A673 (cell line): ENCODE data around the gene ZEB2.

Source experiments
- EZH2 ChIP-seq: fragments of 200-600 bp; sonication (generic); IDR thresholded peaks from 2 replicates; pipeline ENCODE4 v1.6.1; 2017; ENCODE audit warnings: borderline replicate concordance, low read depth, mild to moderate bottlenecking, mixed read lengths, antibody characterized with exemption, low read length; ENCODE audit not compliant: poor library complexity, severe bottlenecking
- TF ChIP-seq, protein P1 (sequence below): fragments of 300-800, 200-600 bp; sonication (generic); conservative IDR thresholded peaks from 2 replicates; pipeline ENCODE4 v1.5.1; 2017; ENCODE audit warnings: low read depth, mild to moderate bottlenecking, antibody characterized with exemption, low read length, moderate library complexity, mixed read lengths

DNA sequence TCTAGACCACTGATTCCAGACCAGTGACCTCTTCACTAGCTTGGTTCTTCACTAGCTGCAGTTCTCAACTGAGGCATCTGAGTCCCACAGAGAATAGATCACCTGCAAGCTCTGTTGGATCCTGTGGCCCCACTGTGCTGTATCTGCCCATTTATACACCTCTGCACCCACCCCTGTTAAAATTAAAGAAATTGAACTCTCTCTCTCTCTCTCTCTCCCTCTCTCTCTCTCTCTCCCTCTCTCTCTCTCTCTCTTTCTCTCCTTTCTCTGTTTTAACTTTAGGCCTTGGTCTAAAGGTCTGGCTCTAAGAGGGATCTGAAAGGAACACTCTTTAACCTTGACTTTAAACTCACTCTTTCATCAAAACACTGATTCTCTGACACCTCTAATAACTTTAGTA is 150.5 kb downstream of the ZEB2 start:
- TF ChIP-seq, protein P1, sequence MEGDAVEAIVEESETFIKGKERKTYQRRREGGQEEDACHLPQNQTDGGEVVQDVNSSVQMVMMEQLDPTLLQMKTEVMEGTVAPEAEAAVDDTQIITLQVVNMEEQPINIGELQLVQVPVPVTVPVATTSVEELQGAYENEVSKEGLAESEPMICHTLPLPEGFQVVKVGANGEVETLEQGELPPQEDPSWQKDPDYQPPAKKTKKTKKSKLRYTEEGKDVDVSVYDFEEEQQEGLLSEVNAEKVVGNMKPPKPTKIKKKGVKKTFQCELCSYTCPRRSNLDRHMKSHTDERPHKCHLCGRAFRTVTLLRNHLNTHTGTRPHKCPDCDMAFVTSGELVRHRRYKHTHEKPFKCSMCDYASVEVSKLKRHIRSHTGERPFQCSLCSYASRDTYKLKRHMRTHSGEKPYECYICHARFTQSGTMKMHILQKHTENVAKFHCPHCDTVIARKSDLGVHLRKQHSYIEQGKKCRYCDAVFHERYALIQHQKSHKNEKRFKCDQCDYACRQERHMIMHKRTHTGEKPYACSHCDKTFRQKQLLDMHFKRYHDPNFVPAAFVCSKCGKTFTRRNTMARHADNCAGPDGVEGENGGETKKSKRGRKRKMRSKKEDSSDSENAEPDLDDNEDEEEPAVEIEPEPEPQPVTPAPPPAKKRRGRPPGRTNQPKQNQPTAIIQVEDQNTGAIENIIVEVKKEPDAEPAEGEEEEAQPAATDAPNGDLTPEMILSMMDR = no peak
- no peak for TF ChIP-seq EZH2
